Calu3 (cell line): ENCODE data around the gene PDE9A. TPM values are rescaled to one million over a fixed set of nuclear protein-coding genes. Genes with fewer than 3 reads are reported as not detected.
A peak's percentile ranks its signal among the peaks of the same experiment; 100 is the strongest.

Experiments used
- BruUV-seq: library from RNA; stranded (reverse); fragments of 400-500 nt; replicated peaks from 2 replicates; lab custom pipeline; 2021; lab: Mats Ljungman, UMichigan
- CTCF ChIA-PET: fragments of 300-600 bp; sonication (Branson Sonifier 250); formaldehyde crosslinking; loops from one replicate; lab custom pipeline; 2022; ENCODE audit warnings: antibody characterized with exemption; lab: Charles Lee
- DNase-seq: peaks from one replicate; pipeline ENCODE4 v3.0.0; 2022
- H3K27ac Mint-ChIP-seq: one replicate; pipeline ENCODE4 v1.8.0; 2022; ENCODE audit warnings: mixed read lengths; ENCODE audit not compliant: unreplicated experiment
- H3K27me3 Mint-ChIP-seq: one replicate; pipeline ENCODE4 v1.8.0; 2022; ENCODE audit warnings: mixed read lengths; ENCODE audit not compliant: unreplicated experiment
- H3K36me3 Mint-ChIP-seq: one replicate; pipeline ENCODE4 v1.8.0; 2022; ENCODE audit warnings: mild to moderate bottlenecking, moderate library complexity, mixed read lengths; ENCODE audit not compliant: insufficient read depth, unreplicated experiment
- H3K4me1 Mint-ChIP-seq: one replicate; pipeline ENCODE4 v1.8.0; 2022; ENCODE audit warnings: mild to moderate bottlenecking, low read depth, mixed read lengths; ENCODE audit not compliant: unreplicated experiment
- H3K4me3 Mint-ChIP-seq: one replicate; pipeline ENCODE4 v1.8.0; 2022; ENCODE audit warnings: mild to moderate bottlenecking, low read depth, moderate library complexity, mixed read lengths; ENCODE audit not compliant: unreplicated experiment
- H3K9me3 Mint-ChIP-seq: one replicate; pipeline ENCODE4 v1.8.0; 2022; ENCODE audit warnings: low read depth, mixed read lengths; ENCODE audit not compliant: unreplicated experiment
- intact Hi-C: fragments of 100-400 bp; cut with micrococcal nuclease; formaldehyde crosslinking; loops from one replicate; pipeline ENCODE4 v1.10.0; 2022; ENCODE audit not compliant: unreplicated experiment
- total RNA-seq: library from RNA; stranded (reverse); gene quantifications from 2 replicates; pipeline ENCODE4 v1.2.3, GENCODE V29; 2022
- TF ChIP-seq, protein P1 (sequence below): fragments of 200-600 bp; IDR thresholded peaks from one replicate; pipeline ENCODE4 v1.8.0; 2022; ENCODE audit warnings: antibody characterized with exemption; ENCODE audit not compliant: unreplicated experiment

Gene PDE9A
- total RNA-seq, 1 experiment from 2014 or later = 10.9 TPM

DNA sequence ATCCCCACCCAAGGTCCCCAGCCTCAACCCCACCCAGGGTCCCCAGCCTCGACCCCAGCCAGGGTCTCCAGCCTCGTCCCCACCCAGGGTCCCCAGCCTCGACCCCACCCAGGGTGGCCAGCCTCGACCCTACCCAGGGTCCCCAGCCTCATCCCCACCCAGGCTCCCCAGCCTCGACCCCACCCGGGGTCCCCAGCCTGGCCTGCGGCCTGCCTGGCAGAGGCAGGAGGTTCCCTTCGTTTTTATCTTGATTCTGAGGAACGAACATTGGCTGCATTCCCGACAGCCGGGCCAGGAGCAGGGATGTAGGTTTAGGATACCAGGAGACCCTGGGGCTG, 3.4 kb upstream of the PDE9A start:
- TF ChIP-seq, protein P1, sequence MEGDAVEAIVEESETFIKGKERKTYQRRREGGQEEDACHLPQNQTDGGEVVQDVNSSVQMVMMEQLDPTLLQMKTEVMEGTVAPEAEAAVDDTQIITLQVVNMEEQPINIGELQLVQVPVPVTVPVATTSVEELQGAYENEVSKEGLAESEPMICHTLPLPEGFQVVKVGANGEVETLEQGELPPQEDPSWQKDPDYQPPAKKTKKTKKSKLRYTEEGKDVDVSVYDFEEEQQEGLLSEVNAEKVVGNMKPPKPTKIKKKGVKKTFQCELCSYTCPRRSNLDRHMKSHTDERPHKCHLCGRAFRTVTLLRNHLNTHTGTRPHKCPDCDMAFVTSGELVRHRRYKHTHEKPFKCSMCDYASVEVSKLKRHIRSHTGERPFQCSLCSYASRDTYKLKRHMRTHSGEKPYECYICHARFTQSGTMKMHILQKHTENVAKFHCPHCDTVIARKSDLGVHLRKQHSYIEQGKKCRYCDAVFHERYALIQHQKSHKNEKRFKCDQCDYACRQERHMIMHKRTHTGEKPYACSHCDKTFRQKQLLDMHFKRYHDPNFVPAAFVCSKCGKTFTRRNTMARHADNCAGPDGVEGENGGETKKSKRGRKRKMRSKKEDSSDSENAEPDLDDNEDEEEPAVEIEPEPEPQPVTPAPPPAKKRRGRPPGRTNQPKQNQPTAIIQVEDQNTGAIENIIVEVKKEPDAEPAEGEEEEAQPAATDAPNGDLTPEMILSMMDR = no peak
- BruUV-seq = no TSS peak
- no peak for DNase-seq
- no peak overlapping the region for H3K4me3 Mint-ChIP-seq
- peaks cover 5% of the 10 kb centered on the region for H3K4me1 Mint-ChIP-seq
- intact Hi-C loops = loop anchor here (5.0 kb wide), 2 partner anchors 43 to 182 kb away; no protein-coding TSS in a partner anchor
- no peaks in the 10 kb centered on the region for H3K9me3 Mint-ChIP-seq
- H3K36me3 Mint-ChIP-seq = peaks cover 8% of the 10 kb centered on the region
- H3K27ac Mint-ChIP-seq = no peak overlapping the region
- peaks cover 13% of the 10 kb centered on the region for H3K27me3 Mint-ChIP-seq
- CTCF ChIA-PET = no interaction called here

DNA sequence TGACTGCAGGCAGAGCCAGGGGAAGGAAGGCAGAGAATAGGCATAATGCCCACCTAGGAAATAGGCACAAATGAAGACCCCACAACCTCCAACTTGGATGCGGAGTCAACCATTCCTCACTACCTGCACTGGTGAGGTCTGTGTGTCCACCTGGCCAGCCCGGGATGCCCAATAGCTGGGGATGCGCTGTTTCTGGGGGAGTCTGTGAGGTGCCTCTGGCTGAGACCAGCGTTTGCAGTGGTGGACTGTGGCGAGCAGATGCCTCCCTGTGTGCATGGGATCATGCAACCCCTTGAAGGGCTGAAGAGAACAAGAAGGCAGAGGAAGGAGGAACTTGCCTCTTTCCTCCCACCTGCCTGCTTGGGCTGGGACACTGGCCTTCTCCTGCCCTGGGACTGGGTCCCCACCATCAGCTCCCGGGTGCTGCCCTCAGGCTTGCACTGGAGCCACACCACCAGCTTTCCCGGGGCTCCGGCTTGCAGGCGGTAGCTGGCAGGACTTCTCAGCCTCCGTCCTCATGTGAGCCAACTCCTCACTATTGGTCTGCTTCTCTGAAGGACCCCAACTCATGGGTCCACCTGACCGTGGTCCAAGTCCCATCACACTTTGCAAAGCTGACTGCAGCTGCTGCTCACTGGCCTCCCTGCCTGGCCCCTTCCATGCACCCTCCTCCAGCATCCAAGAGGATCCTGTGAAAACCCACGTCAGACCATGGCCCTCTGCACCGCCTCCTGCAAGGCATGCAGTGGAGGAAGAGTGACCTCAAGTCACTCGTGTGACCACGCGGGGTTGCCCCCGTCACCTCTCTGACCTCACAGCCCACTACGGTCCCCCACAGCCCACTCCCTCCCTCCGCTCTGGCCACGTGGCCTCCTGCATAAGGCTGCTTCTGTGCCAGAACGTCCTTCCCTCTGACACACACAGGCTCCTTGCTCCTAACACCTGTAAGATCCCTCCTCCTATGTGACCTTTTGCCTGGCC, 2.7 kb upstream of the PDE9A start:
- CTCF ChIA-PET = interaction anchor here (1.6 to 2.6 kb wide), 2 partner anchors 8 to 58 kb away, joined by 3 to 10 read pairs; no protein-coding TSS in a partner anchor
- peaks cover 11% of the 10 kb centered on the region for H3K36me3 Mint-ChIP-seq
- BruUV-seq = no TSS peak
- no peak for DNase-seq
- H3K27ac Mint-ChIP-seq = no peak overlapping the region
- H3K4me3 Mint-ChIP-seq = no peak overlapping the region
- peaks cover 10% of the 10 kb centered on the region for H3K4me1 Mint-ChIP-seq
- intact Hi-C loops = loop anchor here (5.0 kb wide), 2 partner anchors 43 to 182 kb away; no protein-coding TSS in a partner anchor
- H3K9me3 Mint-ChIP-seq = no peaks in the 10 kb centered on the region
- TF ChIP-seq, protein P1 = no peak
- peaks cover 13% of the 10 kb centered on the region for H3K27me3 Mint-ChIP-seq

DNA sequence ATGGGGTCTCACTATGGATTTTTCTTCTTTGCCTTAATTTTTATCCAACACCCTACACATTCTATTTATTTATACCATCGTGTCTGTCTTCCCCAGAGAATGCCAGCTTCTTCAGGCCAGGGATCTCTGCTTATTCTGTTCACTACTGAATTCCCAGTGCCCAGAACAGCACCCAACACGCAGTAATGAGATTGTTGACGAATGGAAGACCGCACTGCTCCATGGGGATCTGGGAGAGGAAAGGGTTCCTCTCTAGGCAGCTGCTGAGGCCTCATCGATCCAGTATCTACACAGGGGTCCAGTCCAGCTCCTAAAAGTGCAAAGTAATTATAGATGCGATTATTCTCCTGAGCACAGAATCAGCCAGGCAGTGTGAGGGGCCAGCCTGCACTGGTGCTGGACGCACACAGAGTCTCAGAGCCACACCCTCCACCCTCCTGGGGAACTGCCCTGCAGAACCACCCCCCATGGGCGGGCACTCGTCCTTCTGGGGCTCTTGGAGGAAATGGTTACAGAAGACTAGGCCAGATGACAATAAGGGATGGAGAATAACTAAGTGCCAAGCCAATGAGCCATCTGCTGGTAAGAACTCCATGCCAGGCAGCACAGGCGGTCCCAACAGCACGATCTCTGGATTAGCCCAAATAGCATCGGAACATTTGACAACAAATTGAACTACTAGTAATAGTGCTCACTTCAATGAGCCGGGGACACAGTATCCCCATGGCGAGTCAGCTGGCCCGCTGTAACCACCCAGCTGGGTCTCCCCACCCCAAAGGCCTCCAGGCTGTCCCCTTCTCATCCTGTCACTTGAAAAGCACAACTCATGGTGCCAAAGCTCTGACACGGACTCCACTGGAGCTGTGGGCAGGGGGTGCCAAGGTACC, 1.7 kb upstream of the PDE9A start:
- Mint-ChIP-seq H3K9me3 (no peaks in the 10 kb centered on the region), H3K27me3 (peaks cover 13% of the 10 kb centered on the region), H3K4me3 (no peak overlapping the region), H3K36me3 (peaks cover 11% of the 10 kb centered on the region), H3K4me1 (peaks cover 19% of the 10 kb centered on the region), H3K27ac (no peak overlapping the region)
- TF ChIP-seq, protein P1 = no peak
- CTCF ChIA-PET = interaction anchor here (0.7 to 2.6 kb wide), 3 partner anchors 9 to 59 kb away, joined by 3 to 10 read pairs (median 4); no protein-coding TSS in a partner anchor
- intact Hi-C loops = loop anchor here (5.0 kb wide), 2 partner anchors 44 to 181 kb away; no protein-coding TSS in a partner anchor
- BruUV-seq = no TSS peak
- peak; percentile 14 for DNase-seq
